Measurements from ENCODE around the gene CCDC188.

The CCDC188 gene

GRCh38 chr22:20186183-20186870 lies 35.5 kb upstream of the CCDC188 start:
- ATAC-seq (ENCODE audit: insufficient read depth, low read depth), result no peak
- Histone ChIP-seq H3K9ac (ENCODE audit: low read depth, low read length) (no peak overlapping the region), H3K4me1 (ENCODE audit: insufficient read depth, low read length) (no peaks in the 10 kb centered on the region), H3K9me3 (ENCODE audit: insufficient read depth, low read length, severe bottlenecking) (no peaks in the 10 kb centered on the region), H3K79me2 (ENCODE audit: insufficient read depth, low read length) (no peaks in the 10 kb centered on the region), H3K27ac (ENCODE audit: low read length) (no peak overlapping the region), H4K20me1 (ENCODE audit: insufficient read depth, low read length) (no peaks in the 10 kb centered on the region), H3K4me2 (ENCODE audit: insufficient read depth, low read length) (no peak overlapping the region), H2AFZ (ENCODE audit: low read depth, low read length) (no peak overlapping the region), H3K27me3 (ENCODE audit: insufficient read depth, low read length, poor library complexity) (no peaks in the 10 kb centered on the region), H3K36me3 (ENCODE audit: insufficient read depth, low read length) (no peaks in the 10 kb centered on the region), H3K4me3 (ENCODE audit: low read depth in 1 of 2, low read length in 2 of 2) (no peak overlapping the region)
- peak; percentile 15 for TF ChIP-seq CTCF (IDR thresholded peaks at IDR 0.05; ENCODE audit: borderline replicate concordance, extremely low read depth, low read length, poor library complexity, severe bottlenecking)
- TF ChIP-seq EZH2 (IDR thresholded peaks at IDR 0.05; ENCODE audit: borderline replicate concordance, low read depth, low read length, severe bottlenecking), result no peak
- DNase-seq, result no peak

GRCh38 chr22:20185750-20186149 lies 34.9 kb upstream of the CCDC188 start:
- Histone ChIP-seq H3K36me3 (ENCODE audit: insufficient read depth, low read length) (no peaks in the 10 kb centered on the region), H3K4me1 (ENCODE audit: insufficient read depth, low read length) (no peaks in the 10 kb centered on the region), H3K9me3 (ENCODE audit: insufficient read depth, low read length, severe bottlenecking) (no peaks in the 10 kb centered on the region), H3K27me3 (ENCODE audit: insufficient read depth, low read length, poor library complexity) (no peaks in the 10 kb centered on the region), H2AFZ (ENCODE audit: low read depth, low read length) (no peak overlapping the region), H3K9ac (ENCODE audit: low read depth, low read length) (no peak overlapping the region), H3K79me2 (ENCODE audit: insufficient read depth, low read length) (no peaks in the 10 kb centered on the region), H3K27ac (ENCODE audit: low read length) (no peak overlapping the region), H4K20me1 (ENCODE audit: insufficient read depth, low read length) (no peaks in the 10 kb centered on the region), H3K4me2 (ENCODE audit: insufficient read depth, low read length) (no peak overlapping the region), H3K4me3 (ENCODE audit: low read depth in 1 of 2, low read length in 2 of 2) (no peak overlapping the region)
- TF ChIP-seq CTCF (IDR thresholded peaks at IDR 0.05; ENCODE audit: borderline replicate concordance, extremely low read depth, low read length, poor library complexity, severe bottlenecking) (no peak), EZH2 (IDR thresholded peaks at IDR 0.05; ENCODE audit: borderline replicate concordance, low read depth, low read length, severe bottlenecking) (no peak)
- DNase-seq (no peak), ATAC-seq (ENCODE audit: insufficient read depth, low read depth) (no peak)

GRCh38 chr22:20184501-20185165 lies 33.8 kb upstream of the CCDC188 start:
- H3K4me3 ChIP-seq (ENCODE audit: low read depth in 1 of 2, low read length in 2 of 2), result no peak overlapping the region
- H3K4me1 ChIP-seq (ENCODE audit: insufficient read depth, low read length), result no peaks in the 10 kb centered on the region
- H3K79me2 ChIP-seq (ENCODE audit: insufficient read depth, low read length), result no peaks in the 10 kb centered on the region
- no peak overlapping the region for H2AFZ ChIP-seq (ENCODE audit: low read depth, low read length)
- H3K27me3 ChIP-seq (ENCODE audit: insufficient read depth, low read length, poor library complexity), result no peaks in the 10 kb centered on the region
- no peaks in the 10 kb centered on the region for H4K20me1 ChIP-seq (ENCODE audit: insufficient read depth, low read length)
- no peak overlapping the region for H3K4me2 ChIP-seq (ENCODE audit: insufficient read depth, low read length)
- H3K36me3 ChIP-seq (ENCODE audit: insufficient read depth, low read length), result no peaks in the 10 kb centered on the region
- DNase-seq, result no peak
- H3K9ac ChIP-seq (ENCODE audit: low read depth, low read length), result no peak overlapping the region
- TF ChIP-seq CTCF (IDR thresholded peaks at IDR 0.05; ENCODE audit: borderline replicate concordance, extremely low read depth, low read length, poor library complexity, severe bottlenecking), result no peak
- no peak for TF ChIP-seq EZH2 (IDR thresholded peaks at IDR 0.05; ENCODE audit: borderline replicate concordance, low read depth, low read length, severe bottlenecking)
- no peak overlapping the region for H3K27ac ChIP-seq (ENCODE audit: low read length)
- ATAC-seq (ENCODE audit: insufficient read depth, low read depth), result no peak
- H3K9me3 ChIP-seq (ENCODE audit: insufficient read depth, low read length, severe bottlenecking), result no peaks in the 10 kb centered on the region
